ENCODE results near the gene TPM1.

Gene TPM1

GRCh38 chr15:63069616-63070090, 27.1 kb downstream of the TPM1 start:
- FAIRE-seq (no peak), DNase-seq (ENCODE audit: insufficient read length, low spot score) (no peak)
- TF ChIP-seq CTCF (IDR thresholded peaks at IDR 0.05; ENCODE audit: insufficient read depth, missing control alignments) = no peak

GRCh38 chr15:63070681-63071129, 28.2 kb downstream of the TPM1 start:
- FAIRE-seq = no peak
- DNase-seq (ENCODE audit: insufficient read length, low spot score) = no peak
- no peak for TF ChIP-seq CTCF (IDR thresholded peaks at IDR 0.05; ENCODE audit: insufficient read depth, missing control alignments)

- FAIRE-seq = no peak
- no peak for DNase-seq (ENCODE audit: insufficient read length, low spot score)
- no peak for TF ChIP-seq CTCF (IDR thresholded peaks at IDR 0.05; ENCODE audit: insufficient read depth, missing control alignments)
Measured at GRCh38 chr15:63071288-63071909, 28.9 kb downstream of the TPM1 start.

GRCh38 chr15:63072023-63072650, 29.6 kb downstream of the TPM1 start:
- DNase-seq (ENCODE audit: insufficient read length, low spot score) (no peak), FAIRE-seq (no peak)
- no peak for TF ChIP-seq CTCF (IDR thresholded peaks at IDR 0.05; ENCODE audit: insufficient read depth, missing control alignments)

- DNase-seq (ENCODE audit: insufficient read length, low spot score) = no peak
- no peak for FAIRE-seq
- no peak for TF ChIP-seq CTCF (IDR thresholded peaks at IDR 0.05; ENCODE audit: insufficient read depth, missing control alignments)
Measured at GRCh38 chr15:63072809-63073277, 30.3 kb downstream of the TPM1 start.

GRCh38 chr15:63073497-63074172, 31.1 kb downstream of the TPM1 start:
- no peak for TF ChIP-seq CTCF (IDR thresholded peaks at IDR 0.05; ENCODE audit: insufficient read depth, missing control alignments)
- FAIRE-seq (no peak), DNase-seq (ENCODE audit: insufficient read length, low spot score) (no peak)
